Keratinocyte (primary cell): ENCODE measurements around the gene HRAS.

Experiments
- CTCF ChIP-seq, 3 experiments: IDR thresholded peaks in 1 of 3; conservative IDR thresholded peaks in 1 of 3; optimal IDR thresholded peaks in 1 of 3; 2 replicates in 2 of 3; 3 replicates in 1 of 3; pipeline versions ENCODE3 to v1.5.1; 2011; ENCODE audit warnings: low read length in 3 of 3, mild to moderate bottlenecking in 3 of 3, moderate library complexity in 2 of 3, control low read depth in 1 of 3, inconsistent platforms in 1 of 3; ENCODE audit not compliant: insufficient read depth in 2 of 3; ENCODE audit errors: extremely low read depth in 1 of 3
- EZH2 ChIP-seq: IDR thresholded peaks from one replicate; pipeline ENCODE4 v1.6.1; 2012; ENCODE audit warnings: inconsistent platforms, mild to moderate bottlenecking, low read length, moderate library complexity

GRCh38 chr11:521177-521688, 14.1 kb downstream of the HRAS start:
- TF ChIP-seq CTCF (optimal IDR thresholded peaks at IDR 0.05 in 1 of 3, IDR thresholded peaks at IDR 0.05 in 1 of 3, conservative IDR thresholded peaks at IDR 0.05 in 1 of 3; ENCODE audit: extremely low read depth in 1 of 3, insufficient read depth in 2 of 3, low read length in 3 of 3) (no peak), EZH2 (no peak)
